Mucosa of stomach (tissue), 1 donor: ENCODE measurements around the gene TRMT1.

Source experiments
- H3K27me3 ChIP-seq: one replicate; pipeline ENCODE4 v1.7.0; 2013; ENCODE audit warnings: mild to moderate bottlenecking, low read length; ENCODE audit not compliant: control insufficient read depth, insufficient read depth
- H3K36me3 ChIP-seq: one replicate; pipeline ENCODE4 v1.7.0; 2013; ENCODE audit warnings: low read length; ENCODE audit not compliant: control insufficient read depth, insufficient read depth
- H3K4me1 ChIP-seq: one replicate; pipeline ENCODE4 v1.7.0; 2013; ENCODE audit warnings: mild to moderate bottlenecking, low read length; ENCODE audit not compliant: control insufficient read depth, insufficient read depth
- H3K4me3 ChIP-seq: one replicate; pipeline ENCODE4 v1.7.0; 2013; ENCODE audit warnings: low read length
- H3K9ac ChIP-seq: one replicate; pipeline ENCODE4 v1.7.0; 2013; ENCODE audit warnings: mild to moderate bottlenecking, low read length, moderate library complexity
- H3K9me3 ChIP-seq: one replicate; pipeline ENCODE4 v1.7.0; 2013; ENCODE audit warnings: mild to moderate bottlenecking, low read length, moderate library complexity; ENCODE audit not compliant: control insufficient read depth
- donor health status: Pancreatic carcinoma.

TRMT1 gene

DNA sequence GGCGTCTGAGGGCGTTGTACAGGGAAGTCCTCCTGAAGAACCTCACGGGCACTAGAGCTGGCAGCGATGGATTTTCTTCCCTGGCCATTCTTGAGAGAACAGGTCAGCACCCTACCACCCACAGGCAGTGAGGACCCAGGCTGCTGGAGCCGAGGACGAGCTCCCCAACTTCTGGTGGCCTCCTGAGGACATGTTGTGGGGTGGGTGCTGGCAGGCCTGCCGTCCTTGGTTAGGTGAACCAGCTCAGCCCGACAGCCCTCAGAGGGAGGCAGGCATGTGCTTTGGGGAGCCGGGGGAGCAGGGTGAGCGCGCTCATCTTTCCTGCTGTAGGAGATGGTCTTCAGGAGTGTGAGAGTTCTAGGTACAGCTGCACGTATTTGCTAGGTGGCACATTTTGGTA lies 29.2 kb downstream of the TRMT1 start:
- no peaks in the 10 kb centered on the region for H3K36me3 ChIP-seq
- H3K27me3 ChIP-seq, result no peaks in the 10 kb centered on the region
- H3K4me3 ChIP-seq, result no peak overlapping the region
- no peak overlapping the region for H3K9ac ChIP-seq
- no peaks in the 10 kb centered on the region for H3K9me3 ChIP-seq
- peaks cover 18% of the 10 kb centered on the region for H3K4me1 ChIP-seq

- no peaks in the 10 kb centered on the region for H3K36me3 ChIP-seq
- no peak overlapping the region for H3K9ac ChIP-seq
- no peaks in the 10 kb centered on the region for H3K9me3 ChIP-seq
- no peaks in the 10 kb centered on the region for H3K27me3 ChIP-seq
- no peak overlapping the region for H3K4me3 ChIP-seq
- peaks cover 27% of the 10 kb centered on the region for H3K4me1 ChIP-seq
These were observed 30.2 kb downstream of the TRMT1 start for GRCh38 chr19:13086341-13086740.

DNA sequence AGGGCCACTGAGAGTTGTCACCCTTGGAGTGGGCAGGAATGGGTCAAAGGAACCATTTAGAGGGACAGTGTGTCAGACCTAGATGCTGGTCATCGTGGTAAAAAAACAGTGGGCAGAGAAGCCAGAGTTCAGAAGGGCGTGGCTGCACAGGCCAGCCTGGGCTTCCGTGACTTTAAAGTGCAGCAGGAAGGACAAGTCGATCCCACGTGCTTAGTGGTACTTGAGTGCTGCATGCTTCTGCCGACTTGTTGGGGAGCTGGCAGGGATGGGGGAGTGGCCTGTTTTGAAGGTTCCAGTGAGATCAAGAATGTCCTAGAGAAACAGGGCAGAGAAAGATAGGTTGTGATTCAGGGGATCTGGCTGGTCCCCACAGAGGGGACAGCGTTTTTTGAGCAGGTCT lies 30.9 kb downstream of the TRMT1 start:
- H3K4me3 ChIP-seq, result no peak overlapping the region
- peaks cover 27% of the 10 kb centered on the region for H3K4me1 ChIP-seq
- no peaks in the 10 kb centered on the region for H3K9me3 ChIP-seq
- H3K9ac ChIP-seq, result no peak overlapping the region
- H3K27me3 ChIP-seq, result no peaks in the 10 kb centered on the region
- no peaks in the 10 kb centered on the region for H3K36me3 ChIP-seq

DNA sequence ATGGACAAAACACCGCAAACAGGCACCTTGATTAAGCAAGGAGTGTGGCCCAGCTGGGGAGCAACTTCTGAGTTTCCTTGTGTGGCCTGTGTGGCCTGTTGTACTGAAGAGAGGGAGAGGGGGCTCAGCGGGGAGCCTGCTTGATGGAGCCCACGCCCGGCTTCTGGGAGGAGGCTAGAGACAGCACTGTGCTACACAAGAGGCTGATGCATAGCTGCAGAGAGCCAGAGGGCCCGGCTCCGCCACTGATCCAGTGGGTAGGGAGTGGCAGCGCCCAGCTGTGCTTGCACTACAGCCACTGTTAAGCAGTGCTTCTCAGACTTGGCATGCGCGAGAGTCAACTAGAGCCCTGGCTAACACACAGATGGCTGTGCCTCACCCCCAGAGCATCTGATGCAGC lies 32.9 kb downstream of the TRMT1 start:
- peaks cover 41% of the 10 kb centered on the region for H3K4me1 ChIP-seq
- no peak overlapping the region for H3K9ac ChIP-seq
- H3K4me3 ChIP-seq, result no peak overlapping the region
- peaks cover 3% of the 10 kb centered on the region for H3K36me3 ChIP-seq
- H3K9me3 ChIP-seq, result no peaks in the 10 kb centered on the region
- no peaks in the 10 kb centered on the region for H3K27me3 ChIP-seq

DNA sequence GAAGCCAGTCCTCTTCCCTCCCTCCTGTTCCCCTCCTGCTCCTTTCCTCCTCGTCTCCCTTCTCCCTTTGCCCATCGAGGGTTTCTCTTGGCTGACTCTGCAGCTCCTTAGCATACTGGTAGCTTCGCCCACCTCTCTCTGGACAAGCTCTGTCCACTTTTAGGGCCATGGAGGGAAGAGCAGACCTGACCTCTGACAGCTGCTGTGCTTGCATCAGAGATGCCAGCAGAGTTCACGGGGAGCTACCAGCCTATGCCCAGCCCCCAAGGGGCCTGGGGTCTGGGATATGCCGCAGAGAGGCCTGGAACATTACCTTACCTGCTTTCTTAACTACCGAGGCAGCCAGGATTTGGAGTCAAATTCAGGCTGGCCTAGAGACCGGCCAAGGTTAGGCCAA lies 33.5 kb downstream of the TRMT1 start:
- Histone ChIP-seq H3K36me3 (peaks cover 3% of the 10 kb centered on the region), H3K9me3 (no peaks in the 10 kb centered on the region), H3K4me1 (peaks cover 47% of the 10 kb centered on the region), H3K4me3 (no peak overlapping the region), H3K27me3 (no peaks in the 10 kb centered on the region), H3K9ac (peak overlapping the region; percentile 38)

DNA sequence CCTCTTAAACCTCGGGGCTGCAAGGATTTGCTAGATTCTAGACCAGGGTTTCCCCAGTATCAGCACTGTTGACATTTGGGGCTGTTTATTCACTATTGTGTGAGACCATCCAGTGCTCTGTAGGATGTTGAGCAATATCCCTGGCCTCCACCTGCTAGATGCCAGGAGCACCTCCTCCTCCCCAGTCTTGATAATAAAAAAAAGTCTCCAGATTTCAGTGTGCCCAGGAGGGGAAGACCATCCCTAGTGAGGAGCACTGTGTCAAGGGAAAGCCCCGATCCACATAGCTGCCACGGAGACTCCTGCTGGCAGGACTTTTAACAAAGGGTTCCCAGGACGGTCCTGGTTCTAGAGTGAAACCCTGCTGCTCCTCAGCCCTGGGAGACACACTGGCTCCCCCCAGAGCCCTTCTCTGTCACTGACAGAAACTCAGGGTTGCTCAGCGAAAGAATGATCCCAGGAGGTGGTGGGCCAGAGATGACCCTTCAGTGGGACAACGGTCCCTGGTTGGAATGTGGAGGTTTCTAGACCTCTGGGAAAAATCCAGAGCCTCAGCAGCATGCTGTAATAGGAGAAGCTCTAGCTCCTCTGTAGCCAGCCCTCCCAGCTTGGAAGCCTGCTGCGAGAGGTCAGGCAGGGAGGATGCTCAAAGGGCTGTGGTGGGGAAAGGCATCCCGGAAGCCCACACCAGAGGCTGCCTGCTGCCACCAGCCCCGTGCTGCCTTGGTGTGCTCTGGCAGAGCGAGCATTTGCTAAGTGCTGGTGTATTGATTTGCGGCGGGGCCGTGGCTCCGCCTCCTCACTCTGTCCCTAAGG lies 34.1 kb downstream of the TRMT1 start:
- H3K9me3 ChIP-seq, result no peaks in the 10 kb centered on the region
- H3K9ac ChIP-seq, result peak overlapping the region; percentile 38
- H3K4me3 ChIP-seq, result no peak overlapping the region
- peaks cover 3% of the 10 kb centered on the region for H3K36me3 ChIP-seq
- H3K27me3 ChIP-seq, result no peaks in the 10 kb centered on the region
- H3K4me1 ChIP-seq, result peaks cover 53% of the 10 kb centered on the region

- H3K4me1 ChIP-seq, result peaks cover 59% of the 10 kb centered on the region
- no peaks in the 10 kb centered on the region for H3K27me3 ChIP-seq
- no peaks in the 10 kb centered on the region for H3K9me3 ChIP-seq
- H3K36me3 ChIP-seq, result peaks cover 3% of the 10 kb centered on the region
- H3K4me3 ChIP-seq, result no peak overlapping the region
- peak overlapping the region; percentile 44 for H3K9ac ChIP-seq
These were observed 37.0 kb downstream of the TRMT1 start for GRCh38 chr19:13079542-13079986.

GRCh38 chr19:13078897-13079541 lies 37.5 kb downstream of the TRMT1 start:
- H3K27me3 ChIP-seq, result no peaks in the 10 kb centered on the region
- H3K36me3 ChIP-seq, result peaks cover 7% of the 10 kb centered on the region
- H3K9me3 ChIP-seq, result no peaks in the 10 kb centered on the region
- H3K9ac ChIP-seq, result peak overlapping the region; percentile 47
- H3K4me1 ChIP-seq, result peaks cover 62% of the 10 kb centered on the region
- no peak overlapping the region for H3K4me3 ChIP-seq

- H3K9me3 ChIP-seq, result no peaks in the 10 kb centered on the region
- peak overlapping the region; percentile 47 for H3K9ac ChIP-seq
- no peak overlapping the region for H3K4me3 ChIP-seq
- no peaks in the 10 kb centered on the region for H3K27me3 ChIP-seq
- H3K4me1 ChIP-seq, result peaks cover 65% of the 10 kb centered on the region
- H3K36me3 ChIP-seq, result peaks cover 13% of the 10 kb centered on the region
These were observed 38.2 kb downstream of the TRMT1 start for GRCh38 chr19:13078381-13078780.

DNA sequence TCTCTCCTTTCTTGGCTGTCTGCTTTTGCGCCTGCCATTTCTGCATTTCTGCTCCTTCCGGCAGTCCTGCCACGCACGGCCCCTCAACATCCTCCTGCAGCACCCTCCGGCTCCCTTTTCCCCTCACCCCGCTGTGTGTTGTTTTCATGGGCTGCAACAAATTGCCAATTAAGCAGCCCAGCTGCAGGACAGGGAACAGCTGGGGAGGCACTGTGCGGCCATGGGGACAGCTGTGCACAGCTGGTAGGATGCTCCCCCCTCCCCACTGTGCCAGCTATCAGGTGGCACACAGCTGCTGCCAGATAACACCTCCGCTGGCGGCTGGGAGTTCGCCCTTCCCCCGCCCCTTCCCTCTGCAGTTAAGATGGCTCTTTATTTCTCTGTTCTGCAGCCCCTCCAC lies 39.3 kb downstream of the TRMT1 start:
- Histone ChIP-seq H3K9me3 (no peaks in the 10 kb centered on the region), H3K27me3 (no peaks in the 10 kb centered on the region), H3K9ac (no peak overlapping the region), H3K36me3 (peaks cover 20% of the 10 kb centered on the region), H3K4me1 (peaks cover 54% of the 10 kb centered on the region), H3K4me3 (no peak overlapping the region)

DNA sequence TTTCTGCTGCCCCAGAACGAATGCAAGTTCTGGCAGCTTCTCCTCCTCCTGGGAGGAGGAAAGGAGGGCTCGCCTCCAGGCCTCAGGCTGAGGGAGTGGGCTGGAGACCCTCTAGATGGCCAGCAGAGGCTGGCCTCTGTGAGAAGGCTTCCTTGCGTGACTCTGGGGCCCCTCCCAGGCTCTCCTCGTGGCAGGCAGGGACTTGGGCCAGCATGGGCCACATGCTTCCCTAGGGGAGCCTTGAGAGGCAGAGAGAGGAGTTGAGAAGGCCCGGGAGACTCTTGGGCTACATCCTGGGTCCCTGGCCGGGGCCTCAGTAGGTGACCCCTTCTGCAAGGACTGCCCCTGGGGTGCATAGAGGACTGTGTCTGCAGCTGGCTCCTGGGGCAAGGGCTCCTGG lies 39.8 kb downstream of the TRMT1 start:
- Histone ChIP-seq H3K9ac (no peak overlapping the region), H3K36me3 (peaks cover 20% of the 10 kb centered on the region), H3K4me1 (peaks cover 49% of the 10 kb centered on the region)

DNA sequence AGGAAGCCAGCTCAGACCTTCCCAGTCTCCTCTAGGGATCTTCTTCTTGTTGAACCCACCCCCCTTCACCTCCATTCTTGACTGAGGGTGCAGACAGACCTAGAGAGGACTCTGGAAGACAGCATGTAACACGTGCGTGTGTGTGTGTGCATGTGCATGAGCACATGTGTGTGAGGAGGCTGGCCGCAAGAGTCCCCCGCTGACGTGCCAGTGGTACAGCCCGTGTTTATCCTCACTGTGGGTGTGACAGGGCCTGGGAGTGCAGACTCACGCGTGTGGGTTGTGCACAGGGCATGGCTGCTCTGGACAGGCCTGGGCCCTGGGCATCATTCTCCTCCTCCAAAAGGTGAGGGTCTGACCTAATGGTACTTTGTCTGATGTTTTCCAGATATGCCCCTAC lies 40.2 kb downstream of the TRMT1 start:
- Histone ChIP-seq H3K4me3 (no peak overlapping the region), H3K27me3 (no peaks in the 10 kb centered on the region), H3K36me3 (peaks cover 20% of the 10 kb centered on the region), H3K9me3 (no peaks in the 10 kb centered on the region), H3K9ac (no peak overlapping the region), H3K4me1 (peaks cover 46% of the 10 kb centered on the region)

More for the DNA sequence above, 39.8 kb downstream of the TRMT1 start:
- Histone ChIP-seq H3K27me3 (no peaks in the 10 kb centered on the region), H3K4me3 (no peak overlapping the region), H3K9me3 (no peaks in the 10 kb centered on the region)
